Measurements from ENCODE around the gene SPTBN1. TPM values are rescaled to one million over a fixed set of nuclear protein-coding genes. Genes with fewer than 3 reads are reported as not detected.

SPTBN1 gene
- total and polyA plus RNA-seq, 5 experiments from 2014 or later, result 15.9 to 190 (median 80.4) TPM

GRCh38 chr2:54675281-54675680 is 219.2 kb downstream of the SPTBN1 start:
- H3K27me3 Mint-ChIP-seq, result peaks cover 0 to 30% (median 5%) of the 10 kb centered on the region in 5 donors
- ATAC-seq (no peak), DNase-seq (no peak)
- POLR2A ChIA-PET, result no interaction called here
- peaks cover 4 to 10% (median 9%) of the 10 kb centered on the region in 3 donors for H3K36me3 Mint-ChIP-seq
- H3K27ac Mint-ChIP-seq, result peak overlapping the region in 1 of 10 donors; percentile 55
- H3K9me3 Mint-ChIP-seq, result no peaks in the 10 kb centered on the region
- no peak overlapping the region for H3K4me3 Mint-ChIP-seq
- H3K4me1 Mint-ChIP-seq, result peaks cover 10 to 28% (median 19%) of the 10 kb centered on the region in 4 donors

GRCh38 chr2:54675738-54676137 is 219.6 kb downstream of the SPTBN1 start:
- peaks cover 0 to 5% (median 5%) of the 10 kb centered on the region in 3 donors for H3K36me3 Mint-ChIP-seq
- no peak overlapping the region for H3K4me3 Mint-ChIP-seq
- H3K27me3 Mint-ChIP-seq, result peaks cover 0 to 35% (median 6%) of the 10 kb centered on the region in 5 donors
- POLR2A ChIA-PET, result no interaction called here
- H3K27ac Mint-ChIP-seq, result peak overlapping the region in 1 of 10 donors; percentile 55
- H3K9me3 Mint-ChIP-seq, result no peaks in the 10 kb centered on the region
- no peak for DNase-seq
- no peak for ATAC-seq
- peaks cover 12 to 32% (median 23%) of the 10 kb centered on the region in 4 donors for H3K4me1 Mint-ChIP-seq

GRCh38 chr2:54676656-54677055 is 220.5 kb downstream of the SPTBN1 start:
- H3K27me3 Mint-ChIP-seq, result peaks cover 0 to 35% (median 6%) of the 10 kb centered on the region in 5 donors
- H3K4me1 Mint-ChIP-seq, result peaks cover 12 to 34% (median 27%) of the 10 kb centered on the region in 4 donors
- ATAC-seq (no peak), DNase-seq (no peak)
- no peak overlapping the region for H3K27ac Mint-ChIP-seq
- H3K36me3 Mint-ChIP-seq, result no peaks in the 10 kb centered on the region
- H3K9me3 Mint-ChIP-seq, result no peaks in the 10 kb centered on the region
- POLR2A ChIA-PET, result no interaction called here
- H3K4me3 Mint-ChIP-seq, result no peak overlapping the region

DNA sequence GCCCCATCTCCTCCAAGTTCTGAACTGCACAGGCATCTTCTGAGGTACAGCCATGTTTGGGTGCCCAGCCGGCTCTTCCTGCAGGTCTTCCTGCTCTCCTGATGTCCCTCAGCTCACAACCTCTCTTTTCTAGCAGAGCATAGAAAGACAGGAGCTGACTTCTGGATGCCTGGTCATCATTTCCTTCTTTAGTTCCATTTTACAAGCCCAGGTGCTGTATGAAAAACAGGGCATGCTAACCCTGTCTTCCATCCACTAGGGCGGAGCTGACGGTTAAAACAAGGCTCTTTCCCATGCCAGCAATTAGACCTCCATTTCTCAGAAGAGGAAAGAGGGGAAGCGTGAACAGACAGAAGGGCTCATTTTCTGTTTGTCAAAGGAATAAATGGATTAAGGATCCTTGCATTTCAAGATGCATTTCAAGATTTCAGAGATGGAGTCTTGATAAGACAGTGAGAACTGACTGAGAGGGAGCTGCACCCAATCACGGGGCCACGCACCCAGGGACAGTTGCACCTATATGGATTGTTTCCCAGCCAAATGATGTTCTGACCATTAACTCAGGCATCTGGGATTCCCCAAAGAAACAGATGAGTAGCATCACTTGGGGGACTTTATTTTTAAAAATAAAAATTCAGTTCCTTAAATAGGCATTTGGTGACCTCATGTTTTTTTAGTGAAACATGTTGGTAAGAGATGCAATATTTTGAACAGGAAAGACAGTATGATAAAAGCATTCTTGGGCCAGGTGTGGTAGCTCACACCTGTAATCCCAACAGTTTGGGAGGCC is 221.5 kb downstream of the SPTBN1 start:
- no peak overlapping the region for H3K4me3 Mint-ChIP-seq
- no peaks in the 10 kb centered on the region for H3K36me3 Mint-ChIP-seq
- H3K9me3 Mint-ChIP-seq, result no peaks in the 10 kb centered on the region
- POLR2A ChIA-PET, result no interaction called here
- peaks cover 0 to 35% (median 6%) of the 10 kb centered on the region in 5 donors for H3K27me3 Mint-ChIP-seq
- peak overlapping the region in 2 of 10 donors; percentile 34 to 44 for H3K27ac Mint-ChIP-seq
- peaks cover 10 to 28% (median 24%) of the 10 kb centered on the region in 4 donors for H3K4me1 Mint-ChIP-seq
- no peak for ATAC-seq
- no peak for DNase-seq

GRCh38 chr2:54678719-54679118 is 222.6 kb downstream of the SPTBN1 start:
- Mint-ChIP-seq H3K4me1 (peaks cover 5 to 18% (median 15%) of the 10 kb centered on the region in 4 donors), H3K9me3 (no peaks in the 10 kb centered on the region), H3K36me3 (no peaks in the 10 kb centered on the region), H3K27ac (peak overlapping the region in 1 of 10 donors; percentile 57), H3K4me3 (no peak overlapping the region), H3K27me3 (peaks cover 0 to 35% (median 6%) of the 10 kb centered on the region in 5 donors)
- ATAC-seq (no peak), DNase-seq (no peak)
- POLR2A ChIA-PET, result no interaction called here

- no peak for DNase-seq
- H3K36me3 Mint-ChIP-seq, result no peaks in the 10 kb centered on the region
- no peak for ATAC-seq
- H3K4me1 Mint-ChIP-seq, result peaks cover 4 to 12% (median 9%) of the 10 kb centered on the region in 4 donors
- peak overlapping the region in 1 of 10 donors; percentile 55 for H3K4me3 Mint-ChIP-seq
- POLR2A ChIA-PET, result no interaction called here
- peak overlapping the region in 2 of 10 donors; percentile 48 to 77 for H3K27ac Mint-ChIP-seq
- no peaks in the 10 kb centered on the region for H3K9me3 Mint-ChIP-seq
- peaks cover 0 to 35% (median 6%) of the 10 kb centered on the region in 5 donors for H3K27me3 Mint-ChIP-seq
These were observed 224.4 kb downstream of the SPTBN1 start for GRCh38 chr2:54680397-54681041.

DNA sequence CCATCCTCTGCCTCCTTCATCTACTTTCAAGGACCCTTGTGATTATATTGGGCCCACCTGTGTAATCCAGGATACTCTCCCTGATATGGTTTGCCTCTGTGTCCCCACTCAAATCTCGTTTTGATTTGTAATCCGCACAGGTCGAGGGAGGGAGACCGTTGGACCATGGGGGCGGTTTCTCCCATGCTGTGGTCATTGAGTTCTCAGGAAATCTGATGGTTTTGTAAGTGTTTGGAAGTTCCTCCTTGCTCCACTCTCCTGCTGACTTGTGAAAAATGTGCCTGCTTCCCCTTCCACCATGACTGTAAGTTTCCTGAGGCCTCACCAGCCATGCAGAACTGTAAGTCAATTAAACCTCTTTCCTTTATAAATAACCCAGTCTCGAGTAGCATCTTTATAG is 225.3 kb downstream of the SPTBN1 start:
- no peaks in the 10 kb centered on the region for H3K36me3 Mint-ChIP-seq
- peak overlapping the region in 1 of 10 donors; percentile 20 for H3K27ac Mint-ChIP-seq
- peaks cover 4 to 12% (median 9%) of the 10 kb centered on the region in 4 donors for H3K4me1 Mint-ChIP-seq
- no peak overlapping the region for H3K4me3 Mint-ChIP-seq
- peaks cover 0 to 30% (median 6%) of the 10 kb centered on the region in 5 donors for H3K27me3 Mint-ChIP-seq
- POLR2A ChIA-PET, result no interaction called here
- no peak for DNase-seq
- ATAC-seq, result no peak
- H3K9me3 Mint-ChIP-seq, result no peaks in the 10 kb centered on the region

- Mint-ChIP-seq H3K36me3 (no peaks in the 10 kb centered on the region), H3K9me3 (no peaks in the 10 kb centered on the region), H3K27ac (no peak overlapping the region), H3K27me3 (peaks cover 1 to 23% (median 4%) of the 10 kb centered on the region in 5 donors), H3K4me3 (no peak overlapping the region), H3K4me1 (peaks cover 2 to 12% (median 10%) of the 10 kb centered on the region in 4 donors)
- POLR2A ChIA-PET, result no interaction called here
- no peak for DNase-seq
- ATAC-seq, result no peak
These were observed 227.5 kb downstream of the SPTBN1 start for GRCh38 chr2:54683596-54683995.

GRCh38 chr2:54685263-54685775 is 229.2 kb downstream of the SPTBN1 start:
- no peaks in the 10 kb centered on the region for H3K36me3 Mint-ChIP-seq
- peaks cover under 1 to 29% (median 6%) of the 10 kb centered on the region in 5 donors for H3K27me3 Mint-ChIP-seq
- peak overlapping the region in 1 of 10 donors; percentile 29 for H3K27ac Mint-ChIP-seq
- no peaks in the 10 kb centered on the region for H3K9me3 Mint-ChIP-seq
- POLR2A ChIA-PET, result no interaction called here
- H3K4me3 Mint-ChIP-seq, result no peak overlapping the region
- H3K4me1 Mint-ChIP-seq, result peaks cover under 1 to 11% (median 7%) of the 10 kb centered on the region in 4 donors
- DNase-seq, result no peak
- no peak for ATAC-seq

DNA sequence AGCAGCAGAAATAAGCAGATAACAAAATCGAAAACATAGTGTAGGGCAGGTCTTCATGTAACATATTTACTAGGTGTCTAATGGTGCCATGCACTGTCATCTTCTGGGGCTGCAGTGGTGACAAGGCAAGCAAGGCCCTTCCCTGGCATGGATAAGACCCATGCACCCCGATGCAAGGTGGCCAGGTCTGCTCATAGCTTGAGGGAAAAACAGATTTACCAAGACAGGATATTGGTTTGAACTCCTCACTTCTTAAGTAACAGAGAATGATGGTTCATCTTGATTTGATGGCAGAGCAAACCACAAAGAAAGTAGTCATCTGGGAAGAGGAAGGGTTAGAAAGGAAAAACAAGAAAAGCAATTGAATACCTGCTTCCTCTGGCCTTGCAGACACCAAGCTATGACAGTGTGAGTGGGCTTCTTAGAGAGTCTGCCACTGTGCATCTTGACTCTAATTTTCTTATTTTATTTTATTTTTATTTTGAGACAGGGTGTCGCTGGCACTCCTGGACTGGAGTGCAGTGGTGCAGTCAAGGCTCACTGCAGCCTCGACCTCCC is 231.5 kb downstream of the SPTBN1 start:
- DNase-seq, result no peak
- Mint-ChIP-seq H3K36me3 (no peaks in the 10 kb centered on the region), H3K27me3 (peaks cover 1 to 24% (median 6%) of the 10 kb centered on the region in 5 donors), H3K4me3 (no peak overlapping the region), H3K9me3 (no peaks in the 10 kb centered on the region), H3K27ac (no peak overlapping the region), H3K4me1 (peaks cover 0 to 5% (median 0%) of the 10 kb centered on the region in 4 donors)
- POLR2A ChIA-PET, result interaction anchor here (0.7 kb wide), 1 partner anchor 719 kb away, joined by 3 read pairs; no protein-coding TSS in a partner anchor
- ATAC-seq, result no peak

DNA sequence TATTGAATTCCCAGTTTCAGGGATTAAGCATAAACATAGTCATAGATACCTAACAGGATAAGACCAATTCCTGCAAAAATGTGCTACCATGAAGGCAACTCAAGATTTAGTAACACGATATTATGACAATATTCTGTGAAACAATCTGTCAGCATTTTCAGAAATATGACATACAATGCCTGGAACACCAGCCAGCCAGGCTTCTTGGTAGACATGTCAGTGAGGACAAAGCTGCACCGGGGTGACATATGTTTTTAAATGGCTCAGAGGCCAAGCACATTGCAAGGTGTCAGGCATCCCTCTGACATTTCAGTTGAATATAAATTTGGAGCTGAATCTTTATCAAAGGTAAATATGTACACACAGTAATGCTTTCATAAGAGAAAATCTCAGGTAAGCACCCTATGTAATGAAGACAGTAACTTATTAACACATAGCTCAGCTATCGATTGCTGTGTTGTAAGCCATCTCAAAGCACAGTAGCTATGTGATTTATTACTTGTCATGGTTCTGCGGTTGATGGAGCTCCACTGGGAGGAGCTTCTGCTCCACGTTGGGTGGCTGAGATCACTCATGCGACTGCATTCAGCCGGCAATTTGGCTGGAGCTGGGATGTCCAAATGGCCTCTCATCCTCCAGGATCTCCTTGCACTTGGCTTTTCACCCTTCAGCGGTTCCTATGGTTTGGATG is 235.5 kb downstream of the SPTBN1 start:
- H3K27me3 Mint-ChIP-seq, result peaks cover 0 to 33% (median 6%) of the 10 kb centered on the region in 5 donors
- POLR2A ChIA-PET, result no interaction called here

DNA sequence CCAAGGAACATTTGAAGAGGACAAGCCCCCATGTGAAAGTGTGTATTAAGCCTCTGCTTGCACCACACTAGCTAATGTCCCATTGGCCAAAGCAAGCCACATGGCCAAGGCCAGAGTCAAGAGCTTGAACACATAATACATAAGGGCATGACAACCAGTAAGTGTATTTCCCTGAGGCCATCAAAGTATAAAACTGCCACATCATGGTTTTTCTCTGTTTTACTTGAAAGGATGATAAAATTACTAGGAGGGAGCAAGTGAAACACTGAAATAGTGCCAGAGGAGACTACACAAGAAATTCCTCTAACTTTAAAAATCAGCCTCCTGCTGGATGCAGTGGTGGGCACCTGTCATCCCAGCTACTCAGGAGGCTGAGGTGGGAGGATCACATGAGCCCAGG is 236.4 kb downstream of the SPTBN1 start:
- POLR2A ChIA-PET, result no interaction called here
- peaks cover 0 to 33% (median 5%) of the 10 kb centered on the region in 5 donors for H3K27me3 Mint-ChIP-seq
- H3K4me3 Mint-ChIP-seq, result no peak overlapping the region
- H3K9me3 Mint-ChIP-seq, result no peaks in the 10 kb centered on the region
- H3K27ac Mint-ChIP-seq, result no peak overlapping the region
- DNase-seq (no peak), ATAC-seq (no peak)
- H3K4me1 Mint-ChIP-seq, result peaks cover 0 to 4% (median 0%) of the 10 kb centered on the region in 4 donors
- H3K36me3 Mint-ChIP-seq, result no peaks in the 10 kb centered on the region

More for the DNA sequence above, 235.5 kb downstream of the SPTBN1 start:
- no peaks in the 10 kb centered on the region for H3K36me3 Mint-ChIP-seq
- peaks cover 0 to 5% (median 0%) of the 10 kb centered on the region in 4 donors for H3K4me1 Mint-ChIP-seq
- ATAC-seq, result no peak
- no peaks in the 10 kb centered on the region for H3K9me3 Mint-ChIP-seq
- no peak overlapping the region for H3K27ac Mint-ChIP-seq
- H3K4me3 Mint-ChIP-seq, result no peak overlapping the region
- DNase-seq, result no peak
